Transverse colon (tissue), 4 donors: ENCODE results near the gene PLCD1.

Experiments used
- CTCF ChIP-seq, 5 experiments: fragments of 200-600 bp in 3 of 5; fragments of 450-650 bp in 2 of 5; sonication (generic) in 3 of 5; IDR thresholded peaks; 1 replicate in 2 of 5; 2 replicates in 3 of 5; pipeline ENCODE4 v1.5.1; 2016 to 2017; ENCODE audit warnings: antibody characterized with exemption in 5 of 5, inconsistent platforms in 3 of 5, mild to moderate bottlenecking in 2 of 5, moderate library complexity in 1 of 5
- EP300 ChIP-seq: sonication (generic); formaldehyde crosslinking; IDR thresholded peaks from one replicate; pipeline ENCODE4 v1.6.1; 2017; ENCODE audit warnings: antibody characterized with exemption, low read depth
- POLR2A ChIP-seq: fragments of 450-650 bp; IDR thresholded peaks from one replicate; pipeline ENCODE4 v1.6.1; 2016; ENCODE audit warnings: antibody characterized with exemption, mild to moderate bottlenecking, moderate library complexity
- POLR2AphosphoS5 ChIP-seq, 3 donors: sonication (generic); formaldehyde crosslinking; IDR thresholded peaks; one replicate each; pipeline ENCODE4 v1.6.1; 2016; ENCODE audit warnings: antibody characterized with exemption in 3 of 3

GRCh38 chr3:38046027-38046426, 16.6 kb upstream of the PLCD1 start:
- no peak for TF ChIP-seq EP300
- no peak for TF ChIP-seq POLR2A
- TF ChIP-seq CTCF (IDR thresholded peaks at IDR 0.05) = no peak
- TF ChIP-seq POLR2AphosphoS5 (IDR thresholded peaks at IDR 0.05) = no peak
